ENCODE measurements around the gene GFOD2. TPM values are rescaled to one million over a fixed set of nuclear protein-coding genes. Genes with fewer than 3 reads are reported as not detected.

Gene GFOD2
- total RNA-seq, 1 donor, result 11.9 TPM

DNA sequence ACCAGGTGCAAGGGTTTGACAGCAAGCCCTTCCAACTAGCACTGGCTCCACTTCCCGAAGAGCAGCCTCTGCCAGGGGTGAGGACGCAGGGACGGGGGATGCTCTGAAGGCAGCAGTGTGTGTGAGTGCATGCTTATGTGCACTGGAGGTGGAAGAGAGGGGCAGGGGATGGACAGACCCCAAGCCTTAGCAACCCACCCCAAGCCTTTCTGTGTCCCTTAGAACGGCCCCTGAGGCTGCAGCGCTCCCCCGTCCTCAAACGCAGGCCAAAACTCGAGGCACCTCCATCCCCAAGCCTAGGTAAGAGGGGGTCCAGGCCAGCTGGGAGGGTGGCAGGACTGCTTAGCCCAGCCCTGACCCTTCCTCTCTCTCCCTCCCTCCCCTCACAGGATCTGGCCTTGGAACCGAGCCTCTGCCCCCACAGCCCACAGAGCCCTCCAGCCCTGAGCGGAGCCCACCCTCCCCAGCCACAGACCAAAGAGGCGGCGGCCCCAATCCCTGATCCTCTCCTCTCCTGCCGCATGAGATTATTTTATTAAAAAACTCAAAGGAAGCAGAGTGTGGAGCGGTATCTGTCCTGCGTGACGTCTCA is 62.0 kb downstream of the GFOD2 start:
- no peak overlapping the region for H3K4me3 ChIP-seq (ENCODE audit: low read depth, low read length)
- TF ChIP-seq, protein P1, sequence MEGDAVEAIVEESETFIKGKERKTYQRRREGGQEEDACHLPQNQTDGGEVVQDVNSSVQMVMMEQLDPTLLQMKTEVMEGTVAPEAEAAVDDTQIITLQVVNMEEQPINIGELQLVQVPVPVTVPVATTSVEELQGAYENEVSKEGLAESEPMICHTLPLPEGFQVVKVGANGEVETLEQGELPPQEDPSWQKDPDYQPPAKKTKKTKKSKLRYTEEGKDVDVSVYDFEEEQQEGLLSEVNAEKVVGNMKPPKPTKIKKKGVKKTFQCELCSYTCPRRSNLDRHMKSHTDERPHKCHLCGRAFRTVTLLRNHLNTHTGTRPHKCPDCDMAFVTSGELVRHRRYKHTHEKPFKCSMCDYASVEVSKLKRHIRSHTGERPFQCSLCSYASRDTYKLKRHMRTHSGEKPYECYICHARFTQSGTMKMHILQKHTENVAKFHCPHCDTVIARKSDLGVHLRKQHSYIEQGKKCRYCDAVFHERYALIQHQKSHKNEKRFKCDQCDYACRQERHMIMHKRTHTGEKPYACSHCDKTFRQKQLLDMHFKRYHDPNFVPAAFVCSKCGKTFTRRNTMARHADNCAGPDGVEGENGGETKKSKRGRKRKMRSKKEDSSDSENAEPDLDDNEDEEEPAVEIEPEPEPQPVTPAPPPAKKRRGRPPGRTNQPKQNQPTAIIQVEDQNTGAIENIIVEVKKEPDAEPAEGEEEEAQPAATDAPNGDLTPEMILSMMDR (IDR thresholded peaks at IDR 0.05; ENCODE audit: insufficient read depth, low read length), result no peak
- no peak for DNase-seq (ENCODE audit: low read depth)

DNA sequence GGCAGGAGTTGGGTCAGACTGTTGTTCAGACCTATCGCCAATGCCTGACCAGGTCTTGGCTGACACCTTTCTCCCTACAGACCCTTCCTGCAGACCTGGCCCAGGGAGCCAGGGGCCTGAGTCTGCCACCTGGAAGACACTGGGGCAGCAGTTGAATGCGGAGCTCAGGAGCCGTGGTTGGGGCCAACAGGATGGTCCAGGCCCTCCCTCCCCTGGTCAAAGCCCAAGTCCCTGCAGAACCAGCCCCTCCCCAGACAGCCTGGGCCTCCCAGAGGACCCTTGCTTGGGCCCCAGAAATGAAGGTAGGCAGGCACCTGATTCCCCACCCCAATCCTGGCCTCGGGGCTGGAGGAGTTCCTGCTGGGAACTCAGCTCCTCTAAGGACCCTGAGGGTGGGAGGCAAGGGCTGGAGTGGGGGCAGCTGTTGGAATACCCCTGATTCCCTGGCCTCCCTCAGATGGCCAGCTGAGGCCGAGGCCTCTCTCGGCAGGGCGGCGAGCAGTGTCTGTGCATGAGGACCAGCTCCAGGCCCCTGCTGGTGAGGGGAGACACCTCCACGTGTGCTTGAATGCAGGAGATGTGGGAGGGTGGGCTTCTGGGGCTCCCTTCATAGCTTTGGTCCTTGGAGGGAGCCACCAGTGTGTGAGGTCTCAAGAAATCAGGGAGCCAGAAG is 62.6 kb downstream of the GFOD2 start:
- no peak overlapping the region for H3K4me3 ChIP-seq (ENCODE audit: low read depth, low read length)
- no peak for DNase-seq (ENCODE audit: low read depth)

DNA sequence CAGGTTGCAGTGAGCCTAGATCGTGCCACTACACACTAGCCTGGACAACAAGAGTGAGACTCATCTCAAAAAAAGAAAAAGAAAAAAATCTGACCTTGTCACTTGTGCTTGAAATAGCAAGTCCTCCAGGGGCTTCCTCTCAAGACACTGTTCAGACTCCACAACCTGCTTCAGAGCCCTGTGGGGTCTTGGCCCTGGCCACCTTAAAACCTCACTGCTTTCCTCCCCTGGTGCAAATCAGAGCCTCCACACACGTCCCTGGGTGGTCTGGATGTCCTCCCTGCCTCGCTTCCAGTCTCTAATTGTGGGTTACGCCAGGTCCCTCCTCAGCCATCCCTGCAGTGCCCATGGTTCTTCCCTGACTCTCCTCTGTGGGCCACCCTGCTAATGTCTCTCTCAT is 63.8 kb downstream of the GFOD2 start:
- H3K4me3 ChIP-seq (ENCODE audit: low read depth, low read length), result no peak overlapping the region
- DNase-seq (ENCODE audit: low read depth), result no peak
- TF ChIP-seq, protein P1 (IDR thresholded peaks at IDR 0.05; ENCODE audit: insufficient read depth, low read length), result no peak

More for the DNA sequence above, 62.6 kb downstream of the GFOD2 start:
- TF ChIP-seq, protein P1 (IDR thresholded peaks at IDR 0.05; ENCODE audit: insufficient read depth, low read length), result no peak

DNA sequence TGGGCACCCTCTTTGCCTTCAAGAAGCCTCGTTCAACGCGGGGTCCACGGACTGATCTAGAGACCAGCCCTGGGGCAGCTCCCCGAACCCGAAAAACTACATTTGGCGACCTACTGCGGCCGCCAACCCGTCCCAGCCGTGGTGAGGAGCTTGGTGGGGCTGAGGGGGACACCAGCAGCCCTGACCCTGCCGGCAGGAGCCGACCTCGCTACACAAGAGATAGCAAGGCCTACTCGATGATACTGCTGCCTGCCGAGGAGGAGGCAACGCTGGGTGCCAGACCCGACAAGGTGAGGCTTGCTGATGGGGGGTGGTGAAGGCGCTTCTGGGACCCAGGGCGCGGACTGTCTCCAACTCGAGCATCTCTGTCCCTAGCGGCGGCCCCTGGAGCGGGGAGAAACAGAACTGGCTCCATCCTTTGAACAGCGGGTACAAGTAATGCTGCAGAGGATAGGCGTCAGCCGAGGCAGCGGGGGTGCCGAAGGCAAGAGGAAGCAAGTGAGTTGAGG is 64.7 kb downstream of the GFOD2 start:
- no peak overlapping the region for H3K4me3 ChIP-seq (ENCODE audit: low read depth, low read length)
- TF ChIP-seq, protein P1 (IDR thresholded peaks at IDR 0.05; ENCODE audit: insufficient read depth, low read length), result no peak
- DNase-seq (ENCODE audit: low read depth), result no peak

DNA sequence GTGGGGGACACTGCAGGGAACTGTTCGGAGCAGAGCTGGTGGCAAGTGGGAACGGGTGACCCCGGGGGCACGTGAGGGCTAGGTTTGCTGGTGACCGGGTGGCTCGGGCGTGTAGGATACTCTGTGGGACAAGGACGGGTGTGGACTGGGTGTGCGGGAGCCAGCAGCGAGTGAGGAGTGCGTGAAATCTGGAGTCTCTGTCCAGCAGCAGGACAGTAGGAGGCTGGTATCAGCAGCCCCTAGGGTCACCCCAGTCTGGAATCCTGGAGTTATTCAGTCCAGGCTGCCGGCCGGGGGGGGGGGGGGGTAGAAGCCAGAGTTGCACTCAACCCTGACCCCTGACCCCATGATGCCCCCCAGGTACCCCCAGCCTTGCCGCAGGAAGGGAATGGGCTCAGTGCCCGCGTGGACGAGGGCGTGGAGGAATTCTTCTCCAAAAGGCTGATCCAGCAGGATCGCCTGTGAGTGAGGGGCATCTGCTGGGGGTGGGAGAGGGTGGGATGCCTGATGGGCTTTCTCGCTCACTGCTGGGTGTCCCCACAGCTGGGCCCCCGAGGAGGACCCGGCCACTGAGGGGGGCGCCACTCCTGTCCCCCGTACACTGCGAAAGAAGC is 65.2 kb downstream of the GFOD2 start:
- peak overlapping the region; percentile 66 for H3K4me3 ChIP-seq (ENCODE audit: low read depth, low read length)
- TF ChIP-seq, protein P1 (IDR thresholded peaks at IDR 0.05; ENCODE audit: insufficient read depth, low read length), result no peak

DNA sequence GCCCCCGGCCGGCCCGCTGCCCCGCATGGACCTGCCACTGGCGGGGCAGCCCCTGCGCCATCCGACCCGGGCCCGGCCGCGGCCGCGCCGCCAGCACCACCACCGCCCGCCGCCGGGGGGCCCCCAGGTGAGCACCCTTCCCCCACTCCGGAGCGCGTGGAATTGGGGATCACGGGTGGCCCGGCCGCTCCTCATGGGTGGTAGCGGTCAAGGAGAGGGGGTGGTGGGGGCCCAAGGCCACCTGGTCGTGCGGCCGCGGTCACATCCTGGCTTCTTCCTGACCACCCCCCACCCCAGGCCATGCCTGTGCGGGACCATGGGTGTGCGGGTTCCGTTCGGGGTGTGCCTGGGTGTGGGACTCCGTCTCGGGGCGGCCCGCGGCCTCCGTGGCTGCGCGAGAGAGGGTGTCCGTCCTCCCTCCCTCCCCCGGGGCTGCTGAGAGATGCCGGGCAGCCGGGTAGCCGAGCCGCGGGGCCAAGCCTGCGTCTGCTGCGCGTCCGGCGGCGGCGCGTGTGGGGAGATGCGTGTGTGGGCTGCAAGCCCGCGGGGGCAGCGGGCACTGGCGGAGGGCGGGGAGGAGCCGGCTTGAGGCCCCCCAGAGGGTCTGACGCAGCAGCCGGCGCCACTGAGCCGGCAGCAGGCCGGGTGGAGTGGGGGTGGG is 65.9 kb downstream of the GFOD2 start:
- TF ChIP-seq, protein P1 (IDR thresholded peaks at IDR 0.05; ENCODE audit: insufficient read depth, low read length), result peak; percentile 18
- H3K4me3 ChIP-seq (ENCODE audit: low read depth, low read length), result peak overlapping the region; percentile 66
- no peak for DNase-seq (ENCODE audit: low read depth)

More for the DNA sequence above, 65.2 kb downstream of the GFOD2 start:
- no peak for DNase-seq (ENCODE audit: low read depth)
